COLO829 (cell line): Measurements from ENCODE around the gene TMEM259.

Source experiments
- DNase-seq: peaks from one replicate; pipeline ENCODE4 v3.0.0; 2012; ENCODE audit warnings: low spot score

TMEM259 gene

DNA sequence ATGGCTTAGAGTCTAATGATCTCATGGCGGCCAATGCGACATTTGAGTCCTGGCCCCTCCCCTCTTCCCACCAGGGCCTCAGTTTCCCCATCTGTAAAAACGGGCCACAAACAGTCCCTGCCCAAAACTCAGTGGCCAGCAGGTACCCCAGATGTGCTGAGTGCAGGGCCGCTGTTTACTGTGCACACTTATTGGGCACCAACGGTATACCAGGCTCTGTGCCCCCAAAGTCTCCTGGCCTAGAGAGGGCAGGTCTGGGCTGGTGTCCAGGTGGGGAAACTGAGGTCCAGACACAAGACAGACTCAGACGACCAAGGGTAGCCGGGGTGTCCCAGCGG is 60.4 kb downstream of the TMEM259 start:
- DNase-seq = no peak

DNA sequence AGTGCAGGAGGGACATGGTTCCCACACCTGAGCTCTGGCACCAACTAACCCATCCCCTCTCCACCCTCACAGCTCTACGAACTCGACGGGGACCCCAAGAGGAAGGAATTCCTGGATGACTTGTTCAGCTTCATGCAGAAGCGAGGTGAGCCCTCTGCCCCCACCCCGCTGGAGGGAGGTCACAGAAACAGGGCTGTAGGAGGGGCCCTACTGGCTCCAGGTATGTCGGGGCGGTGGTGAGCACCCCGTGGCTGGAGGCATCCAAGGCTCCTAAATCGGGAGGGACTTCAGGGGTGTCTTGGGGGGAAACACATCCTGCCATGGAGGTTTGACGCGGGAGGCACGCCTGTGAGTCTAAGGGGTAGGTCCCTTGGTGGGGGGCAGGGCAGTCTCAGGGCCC is 60.9 kb downstream of the TMEM259 start:
- no peak for DNase-seq
